Esophagus muscularis mucosa (tissue), 4 donors: Measurements from ENCODE around the gene SLC35A4. TPM values are rescaled to one million over a fixed set of nuclear protein-coding genes. Genes with fewer than 3 reads are reported as not detected.

Source experiments
- DNase-seq: peaks from one replicate; pipeline ENCODE4 v3.0.0-alpha.2; 2017; ENCODE audit errors: extremely low spot score
- H3K27ac ChIP-seq, 4 donors: fragments of 200-600 bp; sonication (generic); replicated peaks in 1 of 4; 1 replicate in 3 of 4; 2 replicates in 1 of 4; pipeline ENCODE4 v1.5.1; 2016 to 2019; ENCODE audit warnings: mild to moderate bottlenecking in 1 of 4
- H3K27me3 ChIP-seq, 4 donors: fragments of 200-600 bp; sonication (generic); one replicate each; pipeline versions ENCODE4 v1.5.1 to v1.6.0; 2016 to 2019
- H3K36me3 ChIP-seq, 4 donors: fragments of 200-600 bp; sonication (generic); one replicate each; pipeline ENCODE4 v1.5.1; 2016 to 2019
- H3K4me1 ChIP-seq, 4 donors: fragments of 200-600 bp; sonication (generic); one replicate each; pipeline ENCODE4 v1.5.1; 2016 to 2019
- H3K4me3 ChIP-seq, 4 donors: fragments of 200-600 bp; sonication (generic); 1 replicate in 2 of 4; 2 replicates in 2 of 4; pipeline ENCODE4 v1.5.1; 2016 to 2019; ENCODE audit warnings: mild to moderate bottlenecking in 4 of 4, moderate library complexity in 1 of 4
- H3K9me3 ChIP-seq, 4 donors: fragments of 200-600 bp; sonication (generic); 1 replicate in 3 of 4; 2 replicates in 1 of 4; pipeline ENCODE4 v1.5.1; 2016 to 2019
- EP300 ChIP-seq: sonication (generic); formaldehyde crosslinking; IDR thresholded peaks from one replicate; pipeline ENCODE4 v1.6.1; 2017; ENCODE audit warnings: antibody characterized with exemption
- POLR2A ChIP-seq: fragments of 450-650 bp; IDR thresholded peaks from one replicate; pipeline ENCODE4 v1.6.1; 2017; ENCODE audit warnings: antibody characterized with exemption, moderate library complexity, mild to moderate bottlenecking, low read depth
- POLR2AphosphoS5 ChIP-seq, 2 donors: sonication (generic); formaldehyde crosslinking; IDR thresholded peaks; one replicate each; pipeline ENCODE4 v1.6.1; 2017; ENCODE audit warnings: antibody characterized with exemption in 2 of 2
- WGBS: methylation state at CpG from one replicate; pipeline ENCODE4 v1.1.5; 2018; 5-methylcytosine and 5-hydroxymethylcytosine counted together
- intact Hi-C: fragments of 100-400 bp; cut with DNase I; formaldehyde crosslinking; loops from one replicate; pipeline ENCODE4 v1.15.1; 2023
- total RNA-seq, 4 donors: library from RNA; depleted of rRNA; stranded (reverse); fragments of >200 nt; gene quantifications; one replicate each; pipeline versions ENCODE4 v1.1.0 to v1.2.1, GENCODE V29; 2016
- TF ChIP-seq, protein P1 (sequence below), 3 experiments: fragments of 200-600 bp in 2 of 3; fragments of 450-650 bp in 1 of 3; sonication (generic) in 2 of 3; IDR thresholded peaks; one replicate each; pipeline ENCODE4 v1.5.1; 2017 to 2019; ENCODE audit warnings: antibody characterized with exemption in 3 of 3, mild to moderate bottlenecking in 2 of 3, moderate library complexity in 1 of 3

Gene SLC35A4, protein sequence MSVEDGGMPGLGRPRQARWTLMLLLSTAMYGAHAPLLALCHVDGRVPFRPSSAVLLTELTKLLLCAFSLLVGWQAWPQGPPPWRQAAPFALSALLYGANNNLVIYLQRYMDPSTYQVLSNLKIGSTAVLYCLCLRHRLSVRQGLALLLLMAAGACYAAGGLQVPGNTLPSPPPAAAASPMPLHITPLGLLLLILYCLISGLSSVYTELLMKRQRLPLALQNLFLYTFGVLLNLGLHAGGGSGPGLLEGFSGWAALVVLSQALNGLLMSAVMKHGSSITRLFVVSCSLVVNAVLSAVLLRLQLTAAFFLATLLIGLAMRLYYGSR
- total RNA-seq: 10 to 100 TPM; 27.8 to 45.1 (median 36.6) TPM

GRCh38 chr5:140564196-140565023 lies at the start of gene SLC35A4, which contains the start of gene APBB3:
Gene SLC35A4 (plus strand): TSS chr5:140564828. CDS start chr5:140567170, 2,342 bp downstream.
Gene APBB3 (minus strand): TSS chr5:140564598. CDS start chr5:140564245, 353 bp downstream.
- intact Hi-C loops: loop anchor here (5.0 kb wide), 1 partner anchor 73 kb away; the partner anchor contains the start of gene TMCO6
- WGBS: under 1% methylated on average over 35 of the region's 74 CpGs
- Histone ChIP-seq H3K27ac (peak within 1 kb of the TSS; percentile 90 to 94 (median 92)), H3K27me3 (no peaks in the 10 kb centered on the region), H3K4me3 (peak within 1 kb of the TSS; percentile 68 to 96 (median 74)), H3K4me1 (peaks cover 49 to 73% (median 63%) of the 10 kb centered on the region in 4 donors), H3K9me3 (no peaks in the 10 kb centered on the region), H3K36me3 (peaks cover 0 to 63% (median 44%) of the 10 kb centered on the region in 4 donors)
- TF ChIP-seq POLR2AphosphoS5 (IDR thresholded peaks at IDR 0.05): peak; percentile 97 to 98
- TF ChIP-seq, protein P1, sequence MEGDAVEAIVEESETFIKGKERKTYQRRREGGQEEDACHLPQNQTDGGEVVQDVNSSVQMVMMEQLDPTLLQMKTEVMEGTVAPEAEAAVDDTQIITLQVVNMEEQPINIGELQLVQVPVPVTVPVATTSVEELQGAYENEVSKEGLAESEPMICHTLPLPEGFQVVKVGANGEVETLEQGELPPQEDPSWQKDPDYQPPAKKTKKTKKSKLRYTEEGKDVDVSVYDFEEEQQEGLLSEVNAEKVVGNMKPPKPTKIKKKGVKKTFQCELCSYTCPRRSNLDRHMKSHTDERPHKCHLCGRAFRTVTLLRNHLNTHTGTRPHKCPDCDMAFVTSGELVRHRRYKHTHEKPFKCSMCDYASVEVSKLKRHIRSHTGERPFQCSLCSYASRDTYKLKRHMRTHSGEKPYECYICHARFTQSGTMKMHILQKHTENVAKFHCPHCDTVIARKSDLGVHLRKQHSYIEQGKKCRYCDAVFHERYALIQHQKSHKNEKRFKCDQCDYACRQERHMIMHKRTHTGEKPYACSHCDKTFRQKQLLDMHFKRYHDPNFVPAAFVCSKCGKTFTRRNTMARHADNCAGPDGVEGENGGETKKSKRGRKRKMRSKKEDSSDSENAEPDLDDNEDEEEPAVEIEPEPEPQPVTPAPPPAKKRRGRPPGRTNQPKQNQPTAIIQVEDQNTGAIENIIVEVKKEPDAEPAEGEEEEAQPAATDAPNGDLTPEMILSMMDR (IDR thresholded peaks at IDR 0.05): peak in 1 of 3 experiments; percentile 21
- TF ChIP-seq POLR2A: peak; percentile 56
- TF ChIP-seq EP300: peak; percentile 49
- peak; percentile 99 for DNase-seq

DNA sequence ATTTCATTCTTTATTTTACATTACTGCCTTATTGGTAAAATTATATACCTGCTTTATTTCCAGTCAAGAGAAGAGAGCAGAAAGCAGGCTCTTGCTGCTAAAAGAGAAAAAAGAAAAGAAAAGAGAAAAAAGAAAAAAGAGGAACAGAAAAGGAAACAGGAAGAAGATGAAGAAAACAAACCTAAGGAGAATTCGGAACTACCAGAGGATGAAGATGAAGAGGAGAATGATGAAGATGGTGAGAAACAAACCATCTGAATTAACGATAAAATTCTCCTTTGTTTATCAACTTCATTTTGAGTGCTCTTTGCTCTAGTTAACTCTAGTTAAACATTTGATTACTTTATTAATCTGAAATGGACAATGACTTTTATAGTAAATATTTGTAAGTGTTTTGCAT lies 40.6 kb upstream of the SLC35A4 start:
- H3K9me3 ChIP-seq: no peaks in the 10 kb centered on the region
- 76% methylated on average over 2 of the region's 2 CpGs for WGBS
- no peak overlapping the region for H3K4me3 ChIP-seq
- intact Hi-C loops: no loop called here
- no peaks in the 10 kb centered on the region for H3K4me1 ChIP-seq
- no peak overlapping the region for H3K27ac ChIP-seq
- no peaks in the 10 kb centered on the region for H3K27me3 ChIP-seq
- no peak for DNase-seq
- peaks cover 37 to 65% (median 54%) of the 10 kb centered on the region in 4 donors for H3K36me3 ChIP-seq
- TF ChIP-seq, protein P1 (IDR thresholded peaks at IDR 0.05): no peak
- no peak for TF ChIP-seq EP300
- TF ChIP-seq POLR2AphosphoS5 (IDR thresholded peaks at IDR 0.05): no peak
- TF ChIP-seq POLR2A: no peak

DNA sequence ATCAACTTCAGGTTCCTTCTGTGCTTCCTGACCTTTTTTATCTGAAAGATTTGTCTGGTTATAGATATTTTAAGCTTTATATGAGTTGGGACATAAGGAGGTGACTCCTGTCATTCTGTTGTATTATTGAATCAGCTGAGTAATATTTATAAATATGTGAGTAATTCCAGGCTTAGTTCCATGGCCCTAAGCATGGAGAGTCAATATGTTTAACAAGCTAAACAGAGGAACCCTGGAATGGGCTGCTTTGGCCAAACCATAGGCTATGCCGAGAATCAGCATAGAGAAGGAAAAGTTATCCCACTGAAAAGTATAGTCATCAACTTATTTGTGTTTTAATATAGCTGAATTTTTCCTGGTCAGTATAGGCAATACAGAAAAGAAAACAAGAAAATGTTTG lies 24.4 kb upstream of the SLC35A4 start:
- WGBS: 90% methylated on average over 1 of the region's 1 CpG
- Histone ChIP-seq H3K4me3 (no peak overlapping the region), H3K4me1 (no peaks in the 10 kb centered on the region), H3K27ac (no peak overlapping the region), H3K36me3 (peaks cover 57 to 99% (median 90%) of the 10 kb centered on the region in 4 donors), H3K27me3 (no peaks in the 10 kb centered on the region), H3K9me3 (no peaks in the 10 kb centered on the region)
- no peak for DNase-seq
- TF ChIP-seq POLR2A: no peak
- TF ChIP-seq EP300: no peak
- TF ChIP-seq, protein P1 (IDR thresholded peaks at IDR 0.05): no peak
- no peak for TF ChIP-seq POLR2AphosphoS5 (IDR thresholded peaks at IDR 0.05)
- intact Hi-C loops: no loop called here

GRCh38 chr5:140542972-140543371 lies 21.7 kb upstream of the SLC35A4 start:
- TF ChIP-seq EP300 (no peak), POLR2A (no peak), POLR2AphosphoS5 (IDR thresholded peaks at IDR 0.05) (no peak)
- TF ChIP-seq, protein P1 (IDR thresholded peaks at IDR 0.05): no peak
- no peaks in the 10 kb centered on the region for H3K9me3 ChIP-seq
- intact Hi-C loops: no loop called here
- H3K4me3 ChIP-seq: no peak overlapping the region
- 93% methylated on average over 5 of the region's 5 CpGs for WGBS
- DNase-seq: peak; percentile 19
- H3K36me3 ChIP-seq: peaks cover 42 to 74% (median 71%) of the 10 kb centered on the region in 4 donors
- H3K27me3 ChIP-seq: no peaks in the 10 kb centered on the region
- peaks cover 16 to 18% (median 17%) of the 10 kb centered on the region in 4 donors for H3K4me1 ChIP-seq
- H3K27ac ChIP-seq: no peak overlapping the region
